OCI-LY3 (cell line): ENCODE measurements around the gene CCL26.

Source experiments
- EZH2phosphoT487 ChIP-seq: fragments of 200-600 bp; shearing (Covaris generic); IDR thresholded peaks from 2 replicates; pipeline ENCODE4 v1.6.1; 2018; ENCODE audit warnings: antibody characterized with exemption, mixed run types, low read depth
- TF ChIP-seq, protein P1 (sequence below): fragments of 200-600, 300-600 bp; sonication (generic); IDR thresholded peaks from 2 replicates; pipeline ENCODE4 v1.5.1; 2014; ENCODE audit warnings: antibody characterized with exemption, low read length, low read depth

- TF ChIP-seq, protein P1, sequence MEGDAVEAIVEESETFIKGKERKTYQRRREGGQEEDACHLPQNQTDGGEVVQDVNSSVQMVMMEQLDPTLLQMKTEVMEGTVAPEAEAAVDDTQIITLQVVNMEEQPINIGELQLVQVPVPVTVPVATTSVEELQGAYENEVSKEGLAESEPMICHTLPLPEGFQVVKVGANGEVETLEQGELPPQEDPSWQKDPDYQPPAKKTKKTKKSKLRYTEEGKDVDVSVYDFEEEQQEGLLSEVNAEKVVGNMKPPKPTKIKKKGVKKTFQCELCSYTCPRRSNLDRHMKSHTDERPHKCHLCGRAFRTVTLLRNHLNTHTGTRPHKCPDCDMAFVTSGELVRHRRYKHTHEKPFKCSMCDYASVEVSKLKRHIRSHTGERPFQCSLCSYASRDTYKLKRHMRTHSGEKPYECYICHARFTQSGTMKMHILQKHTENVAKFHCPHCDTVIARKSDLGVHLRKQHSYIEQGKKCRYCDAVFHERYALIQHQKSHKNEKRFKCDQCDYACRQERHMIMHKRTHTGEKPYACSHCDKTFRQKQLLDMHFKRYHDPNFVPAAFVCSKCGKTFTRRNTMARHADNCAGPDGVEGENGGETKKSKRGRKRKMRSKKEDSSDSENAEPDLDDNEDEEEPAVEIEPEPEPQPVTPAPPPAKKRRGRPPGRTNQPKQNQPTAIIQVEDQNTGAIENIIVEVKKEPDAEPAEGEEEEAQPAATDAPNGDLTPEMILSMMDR, result no peak
- TF ChIP-seq EZH2phosphoT487, result no peak
Observed at GRCh38 chr7:75813781-75814236, 41.8 kb upstream of the CCL26 start, which contains the start of gene CCL24.
